HG02885 (cell line): ENCODE data around the gene MXI1.
"Not testable (repeated sequence)": the region's sequence is repeated elsewhere in the genome, so short reads cannot be mapped to it uniquely, and the experiment has no call there.

ENCODE experiments used
- ATAC-seq: cut with Tn5 transposase; IDR thresholded peaks from one replicate; pipeline ENCODE4 v1.9.1; 2021; ENCODE audit warnings: mild to moderate bottlenecking; ENCODE audit not compliant: unreplicated experiment, poor library complexity

Gene MXI1

GRCh38 chr10:110228066-110228465 is 20.7 kb downstream of the MXI1 start:
- no peak for ATAC-seq

- no peak for ATAC-seq
These were observed 21.8 kb downstream of the MXI1 start for GRCh38 chr10:110229155-110229554.

- no peak for ATAC-seq
These were observed 26.4 kb downstream of the MXI1 start for GRCh38 chr10:110233846-110234245.

GRCh38 chr10:110237894-110238480 is 30.6 kb downstream of the MXI1 start:
- no peak for ATAC-seq

DNA sequence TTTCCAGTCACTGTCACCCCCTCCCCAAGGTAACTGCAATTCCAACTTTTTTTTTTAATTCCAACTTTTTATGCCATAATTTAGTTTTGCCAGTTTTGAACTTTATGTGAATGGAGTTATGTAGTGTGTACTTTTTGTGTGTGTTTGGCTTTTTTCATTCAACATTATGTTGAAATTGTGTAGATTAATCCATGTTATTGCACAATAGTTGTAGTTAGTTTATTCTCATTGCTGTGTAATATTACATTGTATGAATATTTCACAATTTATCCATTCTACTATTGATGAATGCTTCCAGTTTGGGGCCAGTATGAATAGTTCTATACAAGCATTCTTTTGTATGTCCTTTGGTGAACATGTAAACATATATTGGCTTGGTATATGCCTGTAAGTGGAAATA is 32.5 kb downstream of the MXI1 start:
- no peak for ATAC-seq

DNA sequence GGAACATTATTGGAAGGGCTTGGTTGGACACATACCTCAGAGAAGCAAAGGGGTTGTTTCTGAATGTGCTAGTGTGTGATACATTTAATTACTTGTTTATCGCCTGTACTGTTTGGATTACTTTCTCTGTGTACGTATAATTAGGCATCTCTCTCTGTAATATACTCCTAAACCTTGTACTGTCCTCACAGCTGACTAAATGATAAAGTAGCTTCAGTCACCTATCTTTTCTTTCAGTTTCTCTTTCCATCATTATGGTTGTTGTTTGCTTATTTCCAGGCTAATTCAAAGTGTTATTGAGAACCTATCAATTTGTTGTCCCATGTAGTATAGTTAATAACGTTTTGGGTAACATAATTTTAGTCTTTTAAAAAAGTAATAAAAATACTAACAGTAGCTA is 34.0 kb downstream of the MXI1 start:
- ATAC-seq = peak; percentile 43

DNA sequence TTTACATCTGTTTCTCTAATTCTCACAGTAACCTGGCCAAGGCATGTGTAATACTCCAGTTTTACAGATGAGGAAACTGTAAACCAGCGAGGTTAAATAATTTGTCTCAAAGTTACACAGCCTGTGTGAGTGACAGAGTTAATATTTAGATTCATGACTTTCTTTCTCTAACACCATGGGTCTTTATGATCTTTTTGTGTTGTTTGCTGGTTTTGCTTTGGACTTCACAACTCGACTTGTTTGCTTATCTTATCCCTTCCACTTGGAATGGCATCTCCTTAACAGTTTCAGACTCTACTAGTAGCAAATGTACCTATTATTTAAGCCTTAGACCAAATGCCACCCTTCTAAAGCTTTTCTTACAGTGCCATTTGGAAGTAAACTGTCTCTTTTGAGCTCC is 34.4 kb downstream of the MXI1 start:
- no peak for ATAC-seq

DNA sequence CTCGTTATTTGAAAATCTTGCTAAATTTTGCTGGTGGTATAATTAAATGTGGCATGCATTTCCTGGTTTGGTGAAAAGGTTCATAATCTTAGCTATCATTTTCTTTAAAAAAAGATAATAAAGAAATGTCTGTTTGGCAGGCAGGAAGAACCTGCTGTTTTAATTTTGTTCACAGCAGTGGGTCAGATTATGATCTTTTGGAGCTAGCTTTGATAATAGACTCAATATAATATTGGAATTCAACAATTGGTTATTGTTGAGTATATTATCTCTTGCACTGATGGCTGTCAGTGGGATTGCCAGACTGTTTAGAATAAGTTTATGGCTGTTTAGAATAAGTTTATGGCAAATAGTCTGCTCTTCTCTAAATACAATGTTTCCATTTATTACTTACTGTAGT is 35.1 kb downstream of the MXI1 start:
- ATAC-seq = no peak

- no peak for ATAC-seq
These were observed 37.1 kb downstream of the MXI1 start for GRCh38 chr10:110244550-110244949.

GRCh38 chr10:110247833-110248232 is 40.4 kb downstream of the MXI1 start:
- not testable (repeated sequence) for ATAC-seq

DNA sequence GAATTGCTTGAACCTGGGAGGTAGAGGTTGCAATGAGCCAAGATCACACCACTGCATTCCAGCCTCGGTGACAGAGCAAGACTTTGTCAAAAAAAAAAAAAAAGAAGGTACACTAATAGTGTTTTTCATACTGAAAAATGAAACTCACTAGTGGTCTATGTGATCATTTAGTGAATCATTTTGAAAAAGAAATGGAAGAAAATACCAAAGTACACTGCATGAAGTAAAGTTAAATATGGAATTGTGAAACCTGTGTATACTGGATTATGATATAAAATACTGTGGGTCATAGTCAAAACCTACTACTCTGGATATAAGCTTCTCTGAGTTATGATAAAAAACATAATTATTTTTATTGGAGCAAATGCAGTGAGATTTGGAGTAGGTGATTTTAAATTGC is 42.1 kb downstream of the MXI1 start:
- ATAC-seq = peak; percentile 77

- ATAC-seq = peak; percentile 83
These were observed 44.0 kb downstream of the MXI1 start for GRCh38 chr10:110251392-110251791.

DNA sequence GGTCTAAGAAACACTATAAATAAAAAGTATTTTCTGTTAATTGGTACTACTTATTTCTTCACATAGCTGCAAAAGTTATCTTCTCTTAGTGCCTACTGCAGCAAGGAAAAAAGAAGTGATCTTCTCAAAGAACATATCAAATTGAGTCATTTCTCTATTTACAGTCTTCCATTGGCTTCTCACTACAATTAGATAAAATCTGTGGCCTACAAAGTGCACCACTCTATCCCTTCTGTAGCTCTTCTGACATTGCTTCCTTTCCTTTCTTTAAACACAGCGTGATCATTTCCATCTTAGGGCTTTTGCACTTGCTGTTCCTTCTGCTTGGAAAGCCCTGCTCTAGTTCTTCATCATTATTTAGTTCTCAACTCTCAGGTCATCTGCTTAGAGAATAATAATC is 44.7 kb downstream of the MXI1 start:
- ATAC-seq = no peak

DNA sequence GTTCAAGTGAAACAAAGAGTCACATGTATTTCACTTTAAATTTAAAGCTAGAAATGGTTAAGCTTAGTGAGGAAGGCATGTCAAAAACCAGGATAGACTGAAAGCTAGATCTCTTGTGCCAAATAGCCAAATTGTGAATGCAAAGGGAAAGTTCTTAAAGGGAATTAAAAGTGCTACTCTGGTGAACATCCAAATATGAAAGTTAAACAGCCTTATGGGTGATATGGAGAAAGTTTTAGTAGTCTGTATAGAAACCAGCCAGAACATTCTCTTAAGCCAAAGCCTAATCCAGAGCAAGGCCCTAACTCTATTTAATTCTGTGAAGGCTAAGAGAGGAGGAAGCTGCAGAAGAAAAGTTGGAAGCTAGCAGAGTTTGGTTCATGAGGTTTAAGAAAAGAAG is 47.1 kb downstream of the MXI1 start:
- no peak for ATAC-seq

DNA sequence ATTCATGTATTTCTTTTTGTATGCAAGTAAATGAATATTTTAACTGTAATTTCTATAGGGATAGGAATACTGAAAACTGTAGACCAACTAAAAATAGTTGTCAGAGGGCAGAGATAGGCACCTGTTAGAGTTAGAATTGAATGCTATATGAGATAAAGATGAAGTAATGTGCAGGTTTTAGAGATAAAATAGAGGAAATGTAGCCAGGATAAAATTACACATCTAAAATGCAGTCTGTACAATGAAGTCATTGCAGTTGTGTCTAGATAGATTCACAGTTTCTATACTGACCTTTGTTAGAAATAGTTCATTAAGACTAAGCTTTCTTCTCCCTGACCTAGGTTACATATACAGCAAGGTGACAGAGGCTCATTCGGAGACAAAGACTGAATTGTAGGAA is 51.1 kb downstream of the MXI1 start:
- ATAC-seq = no peak

DNA sequence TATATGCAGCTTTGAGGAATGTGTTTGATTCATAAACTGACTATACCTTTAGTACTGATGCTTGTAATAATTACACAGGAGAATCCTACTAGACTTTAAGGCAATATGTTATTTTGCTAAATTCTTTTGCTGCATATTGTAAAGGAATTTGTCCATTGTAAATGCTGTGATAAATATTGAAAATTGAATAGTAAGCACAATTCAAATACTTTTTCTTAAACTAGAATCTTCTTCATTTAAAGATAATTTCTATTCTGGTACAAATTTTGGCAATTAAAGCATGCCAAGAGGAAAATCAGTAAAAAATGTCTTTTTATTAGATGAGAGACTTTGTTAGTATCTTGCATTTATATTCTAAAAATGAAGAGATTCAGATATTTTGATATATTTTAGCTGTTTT is 51.9 kb downstream of the MXI1 start:
- ATAC-seq = no peak

GRCh38 chr10:110260746-110261477 is 53.5 kb downstream of the MXI1 start:
- no peak for ATAC-seq

GRCh38 chr10:110263164-110263563 is 55.8 kb downstream of the MXI1 start:
- no peak for ATAC-seq

DNA sequence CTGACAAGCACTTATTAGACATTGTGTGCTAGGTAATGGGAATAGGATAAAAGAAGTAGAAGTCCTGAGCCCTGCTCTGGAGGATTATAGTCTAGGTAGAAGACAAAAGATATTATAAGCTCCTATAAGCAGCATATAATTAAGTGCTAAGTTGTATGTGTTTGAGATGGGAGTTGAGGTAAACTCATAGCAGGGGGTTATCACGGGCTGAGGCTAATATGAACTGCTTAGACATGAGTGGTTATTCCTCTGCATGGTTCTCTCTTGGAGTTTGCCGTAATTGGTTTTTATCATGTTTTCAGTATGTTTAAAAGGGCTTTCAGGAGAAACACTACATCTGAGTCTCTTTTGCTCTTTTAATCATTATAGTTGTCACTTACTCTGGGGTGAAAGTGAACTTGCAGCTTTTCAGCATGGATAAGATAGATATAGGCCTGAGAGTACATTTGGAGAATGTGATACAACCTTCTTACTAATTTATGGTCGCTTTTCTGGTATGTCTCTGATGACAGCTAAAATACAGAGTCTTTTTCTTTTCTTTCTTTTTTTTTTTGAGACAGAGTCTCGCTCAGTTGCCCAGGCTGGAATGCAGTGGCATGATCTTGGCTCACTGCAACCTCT is 58.3 kb downstream of the MXI1 start:
- ATAC-seq = no peak

DNA sequence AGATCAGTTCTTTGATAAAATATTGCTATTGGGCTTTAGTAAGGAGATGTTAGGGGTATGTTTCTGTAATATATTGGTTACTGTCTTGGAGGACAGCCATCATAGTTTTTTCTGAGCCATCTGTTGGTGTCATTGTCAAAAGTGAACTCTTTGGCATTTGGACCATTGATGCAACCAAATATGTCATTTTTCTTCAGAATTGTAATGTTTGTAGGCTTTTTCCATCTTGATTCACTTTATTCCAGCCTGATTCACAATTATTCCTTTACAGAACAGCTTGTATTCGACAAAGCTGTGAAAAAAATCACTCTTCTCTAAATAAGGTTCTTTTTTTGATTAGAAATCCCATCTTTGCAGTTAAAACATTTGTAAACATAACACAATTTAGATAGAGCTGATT is 59.9 kb downstream of the MXI1 start:
- ATAC-seq = no peak

DNA sequence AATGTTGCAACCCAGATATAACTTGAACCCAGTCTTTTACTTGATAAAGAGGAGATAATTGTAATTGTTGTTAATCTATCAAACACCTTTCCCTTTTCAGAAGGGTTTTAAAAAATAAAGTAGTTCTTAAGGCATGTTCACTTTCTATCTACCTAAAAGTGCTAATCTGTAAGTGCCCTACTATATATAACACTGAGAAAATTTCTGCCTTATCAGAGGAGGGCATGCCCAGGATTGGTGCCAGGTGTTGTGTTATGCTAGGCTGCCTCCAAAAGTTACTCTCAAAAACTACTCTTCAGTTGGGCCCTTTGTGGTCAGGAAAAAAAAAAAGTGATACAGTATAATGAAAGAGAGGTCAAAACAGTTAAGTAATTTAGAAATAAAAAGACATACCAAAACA is 61.0 kb downstream of the MXI1 start:
- ATAC-seq = no peak

- no peak for ATAC-seq
These were observed 61.6 kb downstream of the MXI1 start for GRCh38 chr10:110268971-110269370.
